NB4 (cell line): Measurements from ENCODE around the gene AXIN1.
"Not testable (repeated sequence)": the region's sequence is repeated elsewhere in the genome, so short reads cannot be mapped to it uniquely, and the experiment has no call there.

Experiments used
- DNase-seq: peaks from one replicate; pipeline ENCODE4 v3.0.0; 2010; ENCODE audit warnings: low read depth
- H3K4me3 ChIP-seq: one replicate; pipeline ENCODE4 v1.5.1; 2011; ENCODE audit warnings: mild to moderate bottlenecking, low read depth, low read length, moderate library complexity
- CTCF ChIP-seq: IDR thresholded peaks from one replicate; pipeline ENCODE4 v1.5.1; 2012; ENCODE audit warnings: low read depth, low read length
- MYC ChIP-seq: IDR thresholded peaks from 2 replicates; pipeline ENCODE4 v1.6.1; 2011; ENCODE audit warnings: low read depth, low read length
- POLR2A ChIP-seq: IDR thresholded peaks from 2 replicates; pipeline ENCODE4 v1.6.1; 2011; ENCODE audit warnings: mild to moderate bottlenecking; ENCODE audit not compliant: insufficient read length; ENCODE audit errors: extremely low read depth
- TF ChIP-seq, protein P1 (sequence below): IDR thresholded peaks from 2 replicates; pipeline ENCODE4 v1.6.1; 2011; ENCODE audit warnings: low read depth, low read length

Gene AXIN1

GRCh38 chr16:389352-389751 lies 36.8 kb upstream of the AXIN1 start:
- TF ChIP-seq CTCF: no peak
- TF ChIP-seq, protein P1, sequence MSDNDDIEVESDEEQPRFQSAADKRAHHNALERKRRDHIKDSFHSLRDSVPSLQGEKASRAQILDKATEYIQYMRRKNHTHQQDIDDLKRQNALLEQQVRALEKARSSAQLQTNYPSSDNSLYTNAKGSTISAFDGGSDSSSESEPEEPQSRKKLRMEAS: no peak
- no peak for TF ChIP-seq MYC
- TF ChIP-seq POLR2A: no peak
- no peak for DNase-seq
- no peak overlapping the region for H3K4me3 ChIP-seq

GRCh38 chr16:387761-388666 lies 35.5 kb upstream of the AXIN1 start:
- not testable (repeated sequence) for DNase-seq

GRCh38 chr16:386641-387156 lies 34.2 kb upstream of the AXIN1 start:
- DNase-seq: no peak
- TF ChIP-seq MYC (no peak), POLR2A (no peak), CTCF (no peak)
- TF ChIP-seq, protein P1: no peak
- H3K4me3 ChIP-seq: no peak overlapping the region

More at GRCh38 chr16:387761-388666, 35.5 kb upstream of the AXIN1 start:
- H3K4me3 ChIP-seq: not testable (repeated sequence)

GRCh38 chr16:383326-384051 lies 31.0 kb upstream of the AXIN1 start:
- TF ChIP-seq, protein P1: no peak
- TF ChIP-seq CTCF (no peak), POLR2A (no peak), MYC (no peak)
- no peak for DNase-seq
- no peak overlapping the region for H3K4me3 ChIP-seq

- H3K4me3 ChIP-seq: peak within 1 kb of the TSS; percentile 49
- DNase-seq: peak; percentile 58
- no peak for TF ChIP-seq MYC
- TF ChIP-seq POLR2A: peak; percentile 16
- no peak for TF ChIP-seq CTCF
- TF ChIP-seq, protein P1: no peak
Observed at GRCh38 chr16:381789-382717, 29.5 kb upstream of the AXIN1 start, which contains the start of gene PGAP6. PGAP6 (minus strand) TSS chr16:381978; CDS start chr16:381821, 157 bp downstream.
